ENCODE results near the gene PIK3CG.

Gene PIK3CG

GRCh38 chr7:106872763-106873162 lies 7.7 kb downstream of the PIK3CG start:
- no peak for DNase-seq (ENCODE audit: low read depth in 2 of 2)
- no peak for TF ChIP-seq CTCF (IDR thresholded peaks at IDR 0.05; ENCODE audit: low read depth, low read length)
- no peak overlapping the region for H3K4me3 ChIP-seq (replicated peaks in 1 of 2; ENCODE audit: low read depth in 2 of 2, low read length in 2 of 2)

DNA sequence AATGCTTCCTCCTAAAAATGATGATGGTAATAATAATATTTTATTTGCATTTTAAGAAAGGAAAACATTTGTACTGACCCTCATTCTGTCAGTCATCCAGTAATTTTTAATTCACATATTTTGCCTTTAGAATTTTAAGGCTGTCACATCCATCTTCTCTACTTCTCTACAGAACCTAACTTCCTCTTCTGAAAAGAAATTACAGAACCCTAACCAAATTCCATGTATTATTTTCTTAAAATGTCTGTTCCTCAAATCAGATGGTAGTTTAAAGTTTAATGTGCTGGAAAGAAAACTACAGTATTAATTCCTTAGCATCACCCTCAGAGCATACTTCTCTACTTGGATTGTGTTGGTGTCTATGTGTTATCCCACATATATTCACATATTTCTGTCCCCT lies 9.0 kb downstream of the PIK3CG start:
- H3K4me3 ChIP-seq (replicated peaks in 1 of 2; ENCODE audit: low read depth in 2 of 2, low read length in 2 of 2): no peak overlapping the region
- TF ChIP-seq CTCF (IDR thresholded peaks at IDR 0.05; ENCODE audit: low read depth, low read length): no peak
- DNase-seq (ENCODE audit: low read depth in 2 of 2): no peak

GRCh38 chr7:106875508-106875907 lies 10.4 kb downstream of the PIK3CG start:
- H3K4me3 ChIP-seq (replicated peaks in 1 of 2; ENCODE audit: low read depth in 2 of 2, low read length in 2 of 2): no peak overlapping the region
- no peak for DNase-seq (ENCODE audit: low read depth in 2 of 2)
- no peak for TF ChIP-seq CTCF (IDR thresholded peaks at IDR 0.05; ENCODE audit: low read depth, low read length)

GRCh38 chr7:106878748-106879439 lies 13.8 kb downstream of the PIK3CG start:
- H3K4me3 ChIP-seq (replicated peaks in 1 of 2; ENCODE audit: low read depth in 2 of 2, low read length in 2 of 2): no peak overlapping the region
- DNase-seq (ENCODE audit: low read depth in 2 of 2): no peak
- no peak for TF ChIP-seq CTCF (IDR thresholded peaks at IDR 0.05; ENCODE audit: low read depth, low read length)

DNA sequence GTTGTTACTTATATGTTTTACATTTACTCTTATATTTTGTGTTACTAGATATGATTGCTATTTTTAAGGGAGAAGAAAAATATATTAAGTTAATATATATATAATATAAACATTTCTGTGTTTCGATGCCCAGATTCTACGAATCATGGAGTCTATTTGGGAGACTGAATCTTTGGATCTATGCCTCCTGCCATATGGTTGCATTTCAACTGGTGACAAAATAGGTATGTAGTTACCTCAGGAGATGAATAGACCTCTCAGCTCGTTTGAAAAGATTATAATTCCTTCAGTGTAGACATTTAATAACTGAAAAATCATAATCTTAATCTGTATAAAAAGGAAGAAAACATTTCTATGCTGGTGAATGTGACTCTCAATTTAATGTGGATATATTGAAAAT lies 16.9 kb downstream of the PIK3CG start:
- no peak for TF ChIP-seq CTCF (IDR thresholded peaks at IDR 0.05; ENCODE audit: low read depth, low read length)
- no peak overlapping the region for H3K4me3 ChIP-seq (replicated peaks in 1 of 2; ENCODE audit: low read depth in 2 of 2, low read length in 2 of 2)
- no peak for DNase-seq (ENCODE audit: low read depth in 2 of 2)

- no peak for DNase-seq (ENCODE audit: low read depth in 2 of 2)
- TF ChIP-seq CTCF (IDR thresholded peaks at IDR 0.05; ENCODE audit: low read depth, low read length): no peak
- no peak overlapping the region for H3K4me3 ChIP-seq (replicated peaks in 1 of 2; ENCODE audit: low read depth in 2 of 2, low read length in 2 of 2)
Measured at GRCh38 chr7:106883456-106884026, 18.5 kb downstream of the PIK3CG start.

All from cardiac fibroblast (primary cell).